ENCODE measurements around the gene BBX.

- TF ChIP-seq CTCF (conservative IDR thresholded peaks at IDR 0.05 in 1 of 2, IDR thresholded peaks at IDR 0.05 in 1 of 2; ENCODE audit: extremely low read depth in 1 of 2, insufficient read depth in 1 of 2, low read depth in 1 of 2, low read length in 2 of 2) (no peak), EZH2 (IDR thresholded peaks at IDR 0.05; ENCODE audit: borderline replicate concordance, low read length) (no peak)
Measured at GRCh38 chr3:107578523-107578922, 55.8 kb downstream of the BBX start.

Data from mammary epithelial cell (primary cell).